CD4-positive, alpha-beta T cell treated with Interleukin-4 for 4 hours (primary cell): ENCODE measurements around the gene RAD23B.
"Not testable (repeated sequence)": the region's sequence is repeated elsewhere in the genome, so short reads cannot be mapped to it uniquely, and the experiment has no call there.

Source experiments
- DNase-seq: peaks from one replicate; pipeline ENCODE4 v3.0.0-alpha.2; 2020

RAD23B gene

GRCh38 chr9:107282759-107283622 is at the start of gene RAD23B:
TSS of gene RAD23B (plus strand) at chr9:107283279. CDS start at chr9:107283630, 351 bp downstream.
- DNase-seq = peak; percentile 96

GRCh38 chr9:107235765-107236442 is 47.2 kb upstream of the RAD23B start:
- DNase-seq = no peak

- no peak for DNase-seq
Observed at GRCh38 chr9:107237873-107238272, 45.2 kb upstream of the RAD23B start.

- peak; percentile 35 for DNase-seq
Observed at GRCh38 chr9:107239474-107239873, 43.6 kb upstream of the RAD23B start.

GRCh38 chr9:107240260-107240659 is 42.8 kb upstream of the RAD23B start:
- DNase-seq = no peak

- DNase-seq = no peak
Observed at GRCh38 chr9:107242073-107243030, 40.7 kb upstream of the RAD23B start.

GRCh38 chr9:107243742-107244141 is 39.3 kb upstream of the RAD23B start:
- DNase-seq = peak; percentile 48

GRCh38 chr9:107246259-107247254 is 36.5 kb upstream of the RAD23B start:
- peak; percentile 5 for DNase-seq

GRCh38 chr9:107248714-107249113 is 34.4 kb upstream of the RAD23B start:
- no peak for DNase-seq

GRCh38 chr9:107249131-107249533 is 33.9 kb upstream of the RAD23B start:
- no peak for DNase-seq

GRCh38 chr9:107249665-107250285 is 33.3 kb upstream of the RAD23B start:
- no peak for DNase-seq

GRCh38 chr9:107251756-107252322 is 31.2 kb upstream of the RAD23B start:
- no peak for DNase-seq

- DNase-seq = no peak
Observed at GRCh38 chr9:107258919-107259318, 24.2 kb upstream of the RAD23B start.

- not testable (repeated sequence) for DNase-seq
Observed at GRCh38 chr9:107259751-107260313, 23.2 kb upstream of the RAD23B start.

- DNase-seq = no peak
Observed at GRCh38 chr9:107260437-107261081, 22.5 kb upstream of the RAD23B start.

- no peak for DNase-seq
Observed at GRCh38 chr9:107261106-107261505, 22.0 kb upstream of the RAD23B start.

GRCh38 chr9:107263289-107263688 is 19.8 kb upstream of the RAD23B start:
- no peak for DNase-seq

GRCh38 chr9:107266624-107267368 is 16.3 kb upstream of the RAD23B start:
- DNase-seq = no peak

GRCh38 chr9:107268560-107268959 is 14.5 kb upstream of the RAD23B start:
- DNase-seq = no peak
